ENCODE measurements around the gene AQP5. TPM values are rescaled to one million over a fixed set of nuclear protein-coding genes. Genes with fewer than 3 reads are reported as not detected.
A peak's percentile ranks its signal among the peaks of the same experiment; 100 is the strongest.

AQP5 gene
- total RNA-seq, 1 donor from 2014 or later: not detected

GRCh38 chr12:49956663-49957569 lies 4.8 kb upstream of the AQP5 start:
- no peak for DNase-seq (ENCODE audit: low spot score)
- no peak overlapping the region for H3K27ac Mint-ChIP-seq

GRCh38 chr12:49957570-49957967 lies 4.1 kb upstream of the AQP5 start:
- intact Hi-C loops (cut with micrococcal nuclease): no loop called here
- peaks cover 7% of the 10 kb centered on the region for H3K4me1 Mint-ChIP-seq (ENCODE audit: low read depth)
- H3K9me3 Mint-ChIP-seq: no peaks in the 10 kb centered on the region
- peaks cover 76% of the 10 kb centered on the region for H3K27me3 Mint-ChIP-seq (ENCODE audit: insufficient read depth)
- DNase-seq (ENCODE audit: low spot score): no peak
- H3K27ac Mint-ChIP-seq: no peak overlapping the region
- H3K4me3 Mint-ChIP-seq: no peak overlapping the region
- H3K36me3 Mint-ChIP-seq (ENCODE audit: low read depth): no peaks in the 10 kb centered on the region

More at GRCh38 chr12:49956663-49957569, 4.8 kb upstream of the AQP5 start:
- intact Hi-C loops (cut with micrococcal nuclease): no loop called here
- Mint-ChIP-seq H3K9me3 (no peaks in the 10 kb centered on the region), H3K27me3 (ENCODE audit: insufficient read depth) (peaks cover 71% of the 10 kb centered on the region), H3K36me3 (ENCODE audit: low read depth) (no peaks in the 10 kb centered on the region), H3K4me3 (no peak overlapping the region), H3K4me1 (ENCODE audit: low read depth) (peaks cover 7% of the 10 kb centered on the region)

- Mint-ChIP-seq H3K36me3 (ENCODE audit: low read depth) (no peaks in the 10 kb centered on the region), H3K4me1 (ENCODE audit: low read depth) (peaks cover 7% of the 10 kb centered on the region), H3K27ac (no peak overlapping the region), H3K9me3 (no peaks in the 10 kb centered on the region), H3K27me3 (ENCODE audit: insufficient read depth) (peaks cover 79% of the 10 kb centered on the region), H3K4me3 (no peak overlapping the region)
- intact Hi-C loops (cut with micrococcal nuclease): no loop called here
- no peak for DNase-seq (ENCODE audit: low spot score)
Observed at GRCh38 chr12:49959685-49960473, 1.8 kb upstream of the AQP5 start.

DNA sequence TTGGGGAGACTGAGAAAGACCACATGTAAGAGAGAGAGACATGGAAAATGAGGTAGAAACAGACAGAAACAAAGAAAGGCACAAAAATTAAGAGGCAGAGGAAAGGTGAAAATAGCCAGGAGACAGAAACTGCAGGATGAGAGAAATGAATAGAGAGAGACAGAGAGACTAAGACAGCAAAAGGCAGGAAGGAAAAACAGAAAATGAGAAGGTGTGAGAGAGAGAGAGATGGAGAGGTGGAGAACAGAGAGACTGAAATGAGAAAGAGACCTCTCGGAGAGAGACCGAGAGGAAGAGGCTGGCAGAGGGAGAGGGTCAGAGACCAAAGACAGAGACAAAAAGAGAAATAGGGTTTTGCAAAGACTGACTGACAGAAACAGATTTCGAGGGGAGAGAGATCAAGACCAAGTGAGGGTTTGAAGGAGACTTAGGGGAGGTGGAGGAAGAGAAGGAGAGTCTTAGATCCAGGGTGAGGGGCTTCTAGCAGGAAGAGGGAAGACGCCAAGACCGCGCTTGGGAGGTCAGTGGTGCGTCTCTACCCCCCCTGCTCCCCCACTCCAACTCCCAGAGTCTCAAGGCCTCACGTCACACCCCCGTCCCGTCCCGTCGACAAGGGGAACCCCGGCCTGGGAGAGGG lies 1.1 kb upstream of the AQP5 start:
- Mint-ChIP-seq H3K9me3 (no peaks in the 10 kb centered on the region), H3K4me1 (ENCODE audit: low read depth) (peaks cover 7% of the 10 kb centered on the region), H3K27ac (no peak overlapping the region), H3K36me3 (ENCODE audit: low read depth) (no peaks in the 10 kb centered on the region), H3K27me3 (ENCODE audit: insufficient read depth) (peaks cover 80% of the 10 kb centered on the region), H3K4me3 (peak overlapping the region; percentile 21)
- DNase-seq (ENCODE audit: low spot score): no peak
- intact Hi-C loops (cut with micrococcal nuclease): no loop called here

DNA sequence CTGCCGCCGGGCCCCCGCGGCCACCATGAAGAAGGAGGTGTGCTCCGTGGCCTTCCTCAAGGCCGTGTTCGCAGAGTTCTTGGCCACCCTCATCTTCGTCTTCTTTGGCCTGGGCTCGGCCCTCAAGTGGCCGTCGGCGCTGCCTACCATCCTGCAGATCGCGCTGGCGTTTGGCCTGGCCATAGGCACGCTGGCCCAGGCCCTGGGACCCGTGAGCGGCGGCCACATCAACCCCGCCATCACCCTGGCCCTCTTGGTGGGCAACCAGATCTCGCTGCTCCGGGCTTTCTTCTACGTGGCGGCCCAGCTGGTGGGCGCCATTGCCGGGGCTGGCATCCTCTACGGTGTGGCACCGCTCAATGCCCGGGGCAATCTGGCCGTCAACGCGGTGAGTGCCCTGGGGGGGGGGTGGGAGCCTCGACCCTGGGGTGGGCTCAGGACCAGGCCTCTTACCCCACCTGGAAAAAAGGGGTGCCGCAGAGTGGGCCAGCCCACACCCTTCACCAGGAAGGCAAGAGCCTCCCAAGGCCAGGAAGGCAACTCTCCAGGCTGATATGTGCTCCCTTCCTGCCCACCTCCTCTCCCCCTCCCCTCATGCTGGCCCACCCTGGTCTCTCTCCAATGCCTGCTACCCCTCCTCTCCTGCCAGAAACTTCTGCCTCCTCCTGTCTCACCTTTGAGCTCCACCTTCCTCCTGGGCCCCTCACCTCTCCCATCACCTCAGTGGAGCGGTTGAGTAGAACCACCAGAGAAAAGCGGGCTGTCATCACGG lies 507 bp downstream of the AQP5 start:
- Mint-ChIP-seq H3K9me3 (no peaks in the 10 kb centered on the region), H3K36me3 (ENCODE audit: low read depth) (no peaks in the 10 kb centered on the region), H3K4me3 (no peak overlapping the region), H3K27ac (no peak overlapping the region), H3K27me3 (ENCODE audit: insufficient read depth) (peaks cover 73% of the 10 kb centered on the region), H3K4me1 (ENCODE audit: low read depth) (peaks cover 7% of the 10 kb centered on the region)
- no peak for DNase-seq (ENCODE audit: low spot score)
- intact Hi-C loops (cut with micrococcal nuclease): no loop called here

DNA sequence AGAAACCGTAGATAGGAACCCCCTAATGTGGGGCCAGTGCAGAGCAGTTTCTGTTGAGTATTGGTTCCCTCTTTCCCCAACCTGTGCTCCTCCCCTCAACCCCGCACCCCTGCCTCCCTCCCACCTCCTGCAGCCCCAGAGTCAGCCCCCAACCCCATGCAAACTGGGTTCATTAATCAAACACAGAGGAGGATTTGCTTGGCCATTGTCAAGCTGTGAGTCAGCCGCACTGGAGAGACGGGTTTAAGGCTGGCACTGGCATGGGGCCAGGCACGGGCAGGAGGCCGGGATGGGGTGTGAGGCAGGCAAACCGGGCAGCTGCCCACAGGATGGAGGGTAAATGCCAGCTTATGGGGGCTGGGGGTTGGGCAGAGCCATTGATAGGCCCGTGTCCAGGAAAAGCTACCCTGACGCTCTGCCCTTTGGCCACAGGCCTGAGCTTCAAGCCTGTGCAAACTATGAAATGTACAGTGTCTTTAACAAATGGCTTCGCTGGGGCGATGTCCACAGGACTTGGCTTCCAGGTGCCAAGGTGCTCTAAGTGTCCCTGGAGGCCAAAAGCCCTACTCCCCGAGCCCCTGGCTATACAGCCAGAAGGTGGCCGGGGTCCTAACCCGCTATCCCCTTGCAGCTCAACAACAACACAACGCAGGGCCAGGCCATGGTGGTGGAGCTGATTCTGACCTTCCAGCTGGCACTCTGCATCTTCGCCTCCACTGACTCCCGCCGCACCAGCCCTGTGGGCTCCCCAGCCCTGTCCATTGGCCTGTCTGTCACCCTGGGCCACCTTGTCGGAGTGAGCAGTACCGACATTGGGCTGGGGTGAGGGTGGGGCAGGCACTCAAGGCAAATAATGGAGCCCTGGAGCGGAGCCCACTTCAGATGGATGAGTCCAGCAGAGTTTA lies 1.4 kb downstream of the AQP5 start:
- no peak for DNase-seq (ENCODE audit: low spot score)
- no peaks in the 10 kb centered on the region for H3K36me3 Mint-ChIP-seq (ENCODE audit: low read depth)
- no peak overlapping the region for H3K4me3 Mint-ChIP-seq
- intact Hi-C loops (cut with micrococcal nuclease): no loop called here
- peaks cover 65% of the 10 kb centered on the region for H3K27me3 Mint-ChIP-seq (ENCODE audit: insufficient read depth)
- H3K4me1 Mint-ChIP-seq (ENCODE audit: low read depth): peaks cover 7% of the 10 kb centered on the region
- no peak overlapping the region for H3K27ac Mint-ChIP-seq
- H3K9me3 Mint-ChIP-seq: no peaks in the 10 kb centered on the region

- no peaks in the 10 kb centered on the region for H3K9me3 Mint-ChIP-seq
- intact Hi-C loops (cut with micrococcal nuclease): no loop called here
- no peak overlapping the region for H3K4me3 Mint-ChIP-seq
- no peak for DNase-seq (ENCODE audit: low spot score)
- peaks cover 55% of the 10 kb centered on the region for H3K27me3 Mint-ChIP-seq (ENCODE audit: insufficient read depth)
- peaks cover 7% of the 10 kb centered on the region for H3K4me1 Mint-ChIP-seq (ENCODE audit: low read depth)
- H3K36me3 Mint-ChIP-seq (ENCODE audit: low read depth): no peaks in the 10 kb centered on the region
- no peak overlapping the region for H3K27ac Mint-ChIP-seq
Observed at GRCh38 chr12:49963976-49964815, 2.5 kb downstream of the AQP5 start.

DNA sequence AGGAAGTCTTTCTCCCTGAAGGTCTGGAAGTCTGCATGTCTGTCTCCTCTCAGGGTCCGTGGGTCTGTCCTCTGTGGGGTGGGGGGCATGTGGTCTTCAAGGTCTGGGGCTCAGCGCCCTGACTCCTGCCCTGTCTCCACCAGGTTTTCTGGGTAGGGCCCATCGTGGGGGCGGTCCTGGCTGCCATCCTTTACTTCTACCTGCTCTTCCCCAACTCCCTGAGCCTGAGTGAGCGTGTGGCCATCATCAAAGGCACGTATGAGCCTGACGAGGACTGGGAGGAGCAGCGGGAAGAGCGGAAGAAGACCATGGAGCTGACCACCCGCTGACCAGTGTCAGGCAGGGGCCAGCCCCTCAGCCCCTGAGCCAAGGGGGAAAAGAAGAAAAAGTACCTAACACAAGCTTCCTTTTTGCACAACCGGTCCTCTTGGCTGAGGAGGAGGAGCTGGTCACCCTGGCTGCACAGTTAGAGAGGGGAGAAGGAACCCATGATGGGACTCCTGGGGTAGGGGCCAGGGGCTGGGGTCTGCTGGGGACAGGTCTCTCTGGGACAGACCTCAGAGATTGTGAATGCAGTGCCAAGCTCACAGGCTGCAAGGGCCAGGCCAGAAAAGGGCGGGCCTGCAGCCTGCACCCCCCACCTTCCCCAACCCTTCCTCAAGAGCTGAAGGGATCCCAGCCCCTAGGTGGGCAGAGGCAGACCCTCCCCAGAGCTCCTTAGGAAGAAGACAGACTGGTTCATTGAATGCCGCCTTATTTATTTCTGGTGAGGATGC lies 3.4 kb downstream of the AQP5 start:
- no peak for DNase-seq (ENCODE audit: low spot score)
- intact Hi-C loops (cut with micrococcal nuclease): loop anchor here (5.0 kb wide), 1 partner anchor 188 kb away; no protein-coding TSS in a partner anchor
- Mint-ChIP-seq H3K4me3 (no peak overlapping the region), H3K27me3 (ENCODE audit: insufficient read depth) (peaks cover 46% of the 10 kb centered on the region), H3K9me3 (no peaks in the 10 kb centered on the region), H3K4me1 (ENCODE audit: low read depth) (peaks cover 7% of the 10 kb centered on the region), H3K36me3 (ENCODE audit: low read depth) (no peaks in the 10 kb centered on the region), H3K27ac (no peak overlapping the region)

DNA sequence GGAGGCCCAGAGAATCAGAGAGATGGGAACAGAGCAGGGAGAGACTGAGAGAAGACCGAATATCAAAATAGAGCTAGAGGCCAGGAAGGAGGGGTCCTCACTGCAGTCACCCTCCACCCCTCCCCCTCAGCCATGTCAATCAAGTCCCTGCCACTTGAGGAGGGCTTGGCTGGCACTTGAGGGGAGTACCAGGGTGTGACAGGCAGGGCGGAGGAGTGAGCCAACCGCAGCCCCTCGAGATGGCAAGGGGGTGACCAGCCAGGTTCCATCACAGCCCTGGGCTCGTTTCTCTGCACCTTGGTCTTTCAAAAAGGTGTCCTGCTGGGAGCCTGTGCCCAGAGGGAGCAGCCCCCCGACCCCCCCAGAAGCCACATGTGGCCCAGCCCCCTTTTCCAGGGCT lies 4.2 kb downstream of the AQP5 start:
- Mint-ChIP-seq H3K9me3 (no peaks in the 10 kb centered on the region), H3K36me3 (ENCODE audit: low read depth) (no peaks in the 10 kb centered on the region), H3K4me3 (no peak overlapping the region), H3K4me1 (ENCODE audit: low read depth) (no peaks in the 10 kb centered on the region), H3K27me3 (ENCODE audit: insufficient read depth) (peaks cover 39% of the 10 kb centered on the region), H3K27ac (no peak overlapping the region)
- no peak for DNase-seq (ENCODE audit: low spot score)
- intact Hi-C loops (cut with micrococcal nuclease): loop anchor here (2.0 to 5.0 kb wide), 2 partner anchors 189 to 209 kb away; no protein-coding TSS in a partner anchor

GRCh38 chr12:49966511-49967041 lies 4.9 kb downstream of the AQP5 start:
- H3K27me3 Mint-ChIP-seq (ENCODE audit: insufficient read depth): peaks cover 37% of the 10 kb centered on the region
- no peak overlapping the region for H3K27ac Mint-ChIP-seq
- H3K4me1 Mint-ChIP-seq (ENCODE audit: low read depth): no peaks in the 10 kb centered on the region
- DNase-seq (ENCODE audit: low spot score): no peak
- no peaks in the 10 kb centered on the region for H3K36me3 Mint-ChIP-seq (ENCODE audit: low read depth)
- no peak overlapping the region for H3K4me3 Mint-ChIP-seq
- intact Hi-C loops (cut with micrococcal nuclease): loop anchor here (1.0 to 5.0 kb wide), 8 partner anchors 21 to 208 kb away; partner anchors contain the start of gene RACGAP1
- H3K9me3 Mint-ChIP-seq: no peaks in the 10 kb centered on the region
